ENCODE results near the gene OBP2A.
"Not testable (repeated sequence)": the region's sequence is repeated elsewhere in the genome, so short reads cannot be mapped to it uniquely, and the experiment has no call there.

OBP2A gene

GRCh38 chr9:135526089-135526729 lies 19.7 kb upstream of the OBP2A start:
- in situ Hi-C loops (cut with HindIII; ENCODE audit: low sequenced_read_pairs): no loop called here

DNA sequence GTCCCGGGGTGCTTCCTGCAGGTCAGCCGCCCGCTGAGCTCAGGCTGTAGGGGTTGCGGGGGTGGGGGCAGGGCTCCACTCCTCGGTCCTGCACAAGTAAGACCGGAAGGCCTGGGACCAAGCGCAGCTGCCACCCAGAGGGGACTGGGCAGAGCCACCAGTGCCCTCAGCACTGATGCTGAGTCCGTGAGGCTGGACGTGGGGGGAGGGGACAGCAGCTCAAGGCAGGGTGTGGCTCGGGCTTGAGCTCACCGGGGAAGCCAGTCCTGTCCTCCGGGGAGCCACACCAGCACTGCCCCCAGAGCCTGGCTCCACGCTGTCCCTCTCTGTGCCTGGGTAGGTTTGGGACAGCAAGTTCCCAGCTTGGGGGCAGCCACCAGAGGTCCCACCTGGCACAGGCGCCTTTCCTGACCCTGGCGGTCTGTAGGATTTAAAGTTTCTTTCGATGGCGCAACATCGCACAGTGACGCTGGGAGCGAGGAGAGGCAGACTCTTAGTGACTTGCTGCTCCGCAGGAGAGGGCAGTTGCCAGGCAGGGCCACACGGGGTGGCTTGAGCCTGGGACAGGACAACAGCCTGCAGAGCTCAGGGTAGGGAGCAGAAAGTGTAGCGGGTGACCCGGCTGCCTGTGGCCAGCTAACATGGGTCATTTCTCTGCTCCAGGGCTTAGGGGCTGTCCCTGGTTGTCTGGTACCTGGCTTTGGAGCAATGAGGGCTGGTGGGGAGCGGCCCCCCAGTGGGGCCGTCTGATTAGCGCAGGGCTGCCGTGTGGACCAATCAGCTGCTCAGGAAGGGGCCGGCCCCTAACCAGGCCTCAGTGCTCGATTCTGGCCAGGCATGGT lies 19.0 kb upstream of the OBP2A start:
- in situ Hi-C loops (cut with HindIII; ENCODE audit: low sequenced_read_pairs): no loop called here

DNA sequence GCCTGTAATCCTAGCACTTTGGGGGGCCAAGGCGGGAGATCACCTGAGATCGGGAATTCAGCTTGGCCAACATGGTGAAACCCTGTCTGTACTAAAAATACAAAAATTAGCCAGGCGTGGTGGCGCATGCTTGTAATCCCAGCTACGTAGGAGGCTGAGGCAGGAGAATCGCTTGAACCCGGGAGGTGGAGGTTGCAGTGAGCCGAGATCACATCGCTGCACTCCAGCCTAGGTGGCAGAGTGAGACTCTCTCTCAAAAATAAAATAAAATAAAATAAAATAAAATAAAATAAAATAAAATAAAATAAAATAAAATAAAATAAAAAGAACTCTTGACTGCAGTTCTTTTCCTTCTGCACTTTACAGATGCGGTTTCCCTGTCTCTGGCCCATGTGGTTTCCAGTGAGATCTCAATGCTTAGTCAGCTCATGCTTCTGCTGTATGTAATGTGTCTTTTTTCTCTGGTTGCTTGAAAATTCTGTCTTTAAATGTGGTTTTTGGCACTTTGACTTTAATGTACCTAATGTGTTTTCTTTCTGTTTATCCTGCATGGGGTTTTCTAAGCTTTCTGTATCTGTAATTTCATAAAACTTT lies 17.0 kb upstream of the OBP2A start:
- in situ Hi-C loops (cut with HindIII; ENCODE audit: low sequenced_read_pairs): not testable (repeated sequence)

DNA sequence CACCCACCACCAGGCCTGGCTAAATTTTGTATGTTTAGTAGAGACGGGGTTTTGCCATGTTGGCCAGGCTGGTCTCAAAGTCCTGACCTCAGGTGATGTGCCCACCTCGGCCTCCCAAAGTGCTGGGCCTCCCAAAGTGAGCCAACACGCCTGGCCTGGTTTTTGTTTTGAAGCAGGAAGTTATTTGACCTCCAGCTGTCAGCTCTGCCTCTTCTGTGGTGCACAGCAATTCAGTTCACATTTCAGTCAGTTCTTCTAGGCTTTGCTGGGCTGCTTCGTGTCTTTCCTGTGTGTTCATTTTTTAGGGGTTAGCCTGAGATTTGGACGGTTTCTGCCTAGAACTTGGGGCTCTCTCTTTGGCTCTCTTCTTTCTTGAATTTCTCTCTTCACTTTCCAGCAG lies 15.8 kb upstream of the OBP2A start:
- in situ Hi-C loops (cut with HindIII; ENCODE audit: low sequenced_read_pairs): no loop called here

DNA sequence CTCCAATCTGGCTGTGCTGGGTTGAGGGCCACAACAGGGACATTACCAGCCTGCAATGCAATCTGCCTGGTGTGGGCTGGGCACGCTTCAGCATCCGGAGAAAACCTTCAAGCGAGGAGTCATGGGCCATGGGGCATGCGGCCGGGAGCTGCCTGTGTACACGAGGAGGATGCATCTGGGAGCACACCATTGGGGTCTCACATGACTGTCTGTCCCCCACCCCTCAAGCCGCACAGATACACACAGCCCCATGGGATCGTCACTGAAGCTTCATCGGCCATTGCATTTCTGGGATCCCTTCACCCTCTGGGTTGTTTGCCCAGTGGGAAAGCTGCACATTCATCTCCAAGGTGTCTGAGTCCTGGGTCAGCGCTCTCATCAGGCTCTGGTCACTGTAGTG lies 14.8 kb upstream of the OBP2A start:
- in situ Hi-C loops (cut with HindIII; ENCODE audit: low sequenced_read_pairs): no loop called here

DNA sequence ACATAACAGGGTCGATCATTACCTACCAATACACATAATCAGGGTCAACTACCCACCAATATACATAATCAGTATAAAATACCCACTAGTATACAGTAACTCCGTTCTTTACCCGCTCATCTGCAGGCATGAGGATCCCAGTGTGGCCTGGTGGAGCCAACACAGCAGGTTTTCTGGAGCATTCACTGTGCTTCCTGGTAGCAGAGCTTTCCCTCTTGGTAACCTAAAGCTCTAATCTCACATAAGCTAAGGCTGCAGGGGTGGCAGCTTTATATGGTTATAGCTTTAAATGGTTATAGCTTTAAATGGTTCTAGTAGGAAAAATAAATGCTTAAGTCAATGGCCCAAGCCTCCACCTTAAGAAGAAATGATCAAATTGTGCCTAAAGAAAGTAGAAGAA lies 12.8 kb upstream of the OBP2A start:
- in situ Hi-C loops (cut with HindIII; ENCODE audit: low sequenced_read_pairs): no loop called here

GRCh38 chr9:135533674-135534073 lies 12.3 kb upstream of the OBP2A start:
- in situ Hi-C loops (cut with HindIII; ENCODE audit: low sequenced_read_pairs): no loop called here

DNA sequence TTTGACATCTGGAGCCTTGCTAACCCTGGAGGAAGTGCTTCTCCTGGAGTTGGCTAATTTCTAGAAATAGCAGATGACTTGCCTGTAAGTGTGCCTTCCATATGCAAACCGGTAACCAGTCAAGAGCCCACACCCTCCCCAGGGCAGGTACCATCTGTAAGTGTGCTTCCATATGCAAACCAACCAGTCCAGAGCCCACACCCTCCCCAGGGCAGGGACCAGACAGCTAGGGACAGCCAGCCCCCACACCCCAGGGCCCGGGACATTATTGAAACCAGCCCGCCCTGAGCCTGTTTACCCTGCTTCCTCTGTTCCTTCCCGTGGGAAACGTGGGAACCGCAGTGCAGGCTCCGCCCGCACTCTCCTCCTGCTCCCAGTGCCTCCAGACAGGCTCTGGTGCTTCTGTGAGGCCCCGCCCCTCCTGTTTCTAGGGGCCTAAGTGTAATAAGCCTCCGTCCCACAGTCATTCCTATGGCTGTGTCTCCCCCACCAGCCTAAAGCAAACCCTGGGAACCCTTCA lies 11.7 kb upstream of the OBP2A start:
- in situ Hi-C loops (cut with HindIII; ENCODE audit: low sequenced_read_pairs): not testable (repeated sequence)

DNA sequence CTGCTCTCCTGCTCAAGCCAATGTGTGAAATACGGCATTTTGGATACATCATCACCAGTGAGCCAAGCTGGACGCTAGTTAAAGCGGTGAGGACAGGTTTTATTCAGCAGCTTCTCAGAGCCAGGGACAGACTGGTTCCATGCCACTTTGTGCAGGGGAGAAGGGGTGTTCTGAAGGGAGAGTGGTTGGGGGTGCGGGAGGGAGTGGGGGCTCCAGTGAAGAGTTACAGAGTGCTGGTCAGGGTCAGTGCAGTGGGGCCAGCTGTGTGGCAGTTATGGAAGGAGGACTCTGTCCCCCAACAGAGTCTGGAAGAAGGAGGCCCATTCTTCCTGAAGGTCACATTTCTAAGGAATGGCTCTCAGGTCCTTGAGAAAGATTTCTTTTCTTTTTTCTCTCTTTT lies 11.1 kb upstream of the OBP2A start:
- in situ Hi-C loops (cut with HindIII; ENCODE audit: low sequenced_read_pairs): not testable (repeated sequence)

DNA sequence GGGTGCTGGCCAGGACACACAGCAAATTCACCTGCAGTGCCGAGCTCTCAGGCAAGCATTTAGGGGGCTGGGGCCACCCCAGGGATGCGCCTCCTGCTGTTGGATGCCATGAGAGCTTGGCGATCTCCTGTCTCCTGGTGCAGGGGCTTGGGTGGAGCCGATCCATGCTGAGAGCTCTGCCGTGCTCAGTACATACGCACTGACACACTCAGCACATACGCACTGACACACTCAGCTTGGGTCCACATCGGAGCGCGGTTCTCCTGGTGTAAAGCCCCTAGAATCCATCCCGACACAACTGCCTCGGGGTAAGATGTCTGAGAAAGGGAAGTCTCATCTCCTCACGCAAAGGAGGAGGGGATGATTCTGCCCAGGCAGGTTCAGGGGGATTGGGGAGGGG lies 10.3 kb upstream of the OBP2A start:
- in situ Hi-C loops (cut with HindIII; ENCODE audit: low sequenced_read_pairs): not testable (repeated sequence)

DNA sequence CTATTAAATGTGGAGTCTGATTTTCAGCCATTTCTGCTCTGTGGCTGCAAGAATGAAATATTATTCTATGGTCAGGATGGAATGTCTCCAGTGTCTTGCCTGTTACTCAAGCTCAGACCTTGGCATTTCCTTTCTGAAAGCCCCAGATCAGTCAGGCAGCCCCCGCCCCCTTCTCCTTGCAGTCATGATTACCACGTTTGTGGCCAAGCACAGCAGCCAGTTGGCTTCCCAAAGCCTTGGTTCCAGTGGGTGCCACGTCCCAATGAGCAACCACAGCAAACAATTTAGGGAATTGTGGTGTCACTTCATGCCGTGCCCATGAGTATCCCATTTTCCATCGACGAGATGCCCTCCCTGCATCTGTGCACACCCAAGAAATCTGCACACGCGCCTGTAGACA lies 9.7 kb upstream of the OBP2A start:
- in situ Hi-C loops (cut with HindIII; ENCODE audit: low sequenced_read_pairs): no loop called here

- in situ Hi-C loops (cut with HindIII; ENCODE audit: low sequenced_read_pairs): not testable (repeated sequence)
These were observed 2.5 kb upstream of the OBP2A start for GRCh38 chr9:135543262-135543894.

- in situ Hi-C loops (cut with HindIII; ENCODE audit: low sequenced_read_pairs): no loop called here
These were observed 818 bp upstream of the OBP2A start for GRCh38 chr9:135544981-135545635.

GRCh38 chr9:135546792-135547617 lies 1.1 kb downstream of the OBP2A start:
- in situ Hi-C loops (cut with HindIII; ENCODE audit: low sequenced_read_pairs): not testable (repeated sequence)

DNA sequence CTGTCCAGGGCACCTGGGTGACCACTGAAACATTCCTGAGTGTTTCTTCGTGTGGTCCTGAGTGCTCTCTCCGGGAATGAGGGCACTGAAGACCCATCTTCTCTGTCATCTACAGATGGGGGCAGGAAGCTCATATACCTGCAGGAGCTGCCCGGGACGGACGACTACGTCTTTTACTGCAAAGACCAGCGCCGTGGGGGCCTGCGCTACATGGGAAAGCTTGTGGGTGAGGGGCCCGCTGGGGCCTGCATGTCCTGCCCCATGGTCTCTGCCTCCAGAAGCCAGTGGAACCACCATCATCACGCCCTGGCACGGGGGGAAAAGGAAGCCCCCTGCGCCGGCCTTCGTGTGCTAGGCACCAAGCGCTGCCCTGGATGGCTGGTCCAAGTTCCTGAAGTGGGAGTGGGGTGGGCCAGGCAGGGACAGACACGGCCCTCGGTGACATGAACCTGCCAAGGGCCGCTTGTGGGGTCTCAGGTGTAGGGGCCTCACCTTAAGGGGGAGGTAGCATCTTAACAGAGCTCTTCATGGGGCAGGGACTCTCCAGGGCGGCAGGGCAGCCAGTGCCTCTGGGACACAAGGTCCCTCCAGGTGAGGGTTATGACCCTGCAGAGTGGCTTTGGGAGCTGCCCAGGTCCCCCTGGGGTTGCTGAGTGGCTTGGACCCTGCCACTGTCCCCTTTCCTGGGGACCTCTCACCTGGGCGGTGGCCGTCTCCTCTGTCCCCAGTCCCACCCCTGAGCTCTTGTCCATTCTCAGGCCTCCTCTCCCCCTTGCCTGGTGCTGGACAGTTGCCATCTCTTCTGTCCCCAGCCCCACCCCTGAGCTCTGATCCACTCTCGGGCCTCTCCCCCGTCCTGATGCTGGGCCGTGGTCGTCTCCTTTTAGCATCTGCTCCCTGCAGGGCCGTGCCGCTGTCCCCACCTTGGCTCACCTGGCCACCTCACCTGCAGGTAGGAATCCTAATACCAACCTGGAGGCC lies 2.1 kb downstream of the OBP2A start:
- in situ Hi-C loops (cut with HindIII; ENCODE audit: low sequenced_read_pairs): no loop called here

DNA sequence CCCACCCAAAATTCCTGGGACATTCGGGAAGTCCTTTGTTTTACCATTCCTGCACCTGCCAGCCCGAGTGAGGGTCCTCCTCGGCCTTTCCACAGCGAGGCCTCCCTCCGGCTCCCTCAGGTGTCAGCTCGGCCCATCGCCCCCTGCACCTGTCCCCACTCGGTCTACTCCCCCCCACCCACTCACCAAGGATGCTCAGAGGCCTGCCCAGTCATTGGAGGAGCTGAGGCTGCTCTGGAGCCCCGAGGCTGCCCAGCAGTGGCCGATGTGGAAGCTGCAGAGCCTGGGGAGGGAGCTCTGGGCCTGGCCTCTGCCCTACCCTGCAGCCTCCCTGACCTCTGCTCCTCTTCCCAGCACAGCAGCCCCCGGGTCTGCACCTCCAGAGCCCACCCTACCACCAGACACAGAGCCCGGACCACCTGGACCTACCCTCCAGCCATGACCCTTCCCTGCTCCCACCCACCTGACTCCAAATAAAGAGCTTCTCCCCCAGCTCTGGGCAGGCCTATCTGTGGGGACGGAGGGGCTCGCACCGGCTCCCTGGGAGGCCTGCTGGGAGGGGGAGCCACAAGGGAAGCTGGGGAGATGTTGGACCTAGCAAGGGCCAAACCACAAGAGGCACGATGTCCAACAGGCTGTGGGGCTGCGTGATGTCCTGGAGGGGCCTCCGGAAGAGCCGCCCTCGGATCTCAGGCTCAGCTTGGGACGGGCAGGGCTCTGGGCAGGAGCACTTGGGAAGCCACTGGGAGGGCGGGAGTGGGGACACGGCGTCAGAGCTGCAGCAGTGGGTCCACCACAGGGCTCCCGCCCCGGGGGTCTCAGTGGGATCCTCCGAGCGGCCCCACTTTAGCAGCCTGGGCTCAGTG lies 3.8 kb downstream of the OBP2A start:
- in situ Hi-C loops (cut with HindIII; ENCODE audit: low sequenced_read_pairs): not testable (repeated sequence)

DNA sequence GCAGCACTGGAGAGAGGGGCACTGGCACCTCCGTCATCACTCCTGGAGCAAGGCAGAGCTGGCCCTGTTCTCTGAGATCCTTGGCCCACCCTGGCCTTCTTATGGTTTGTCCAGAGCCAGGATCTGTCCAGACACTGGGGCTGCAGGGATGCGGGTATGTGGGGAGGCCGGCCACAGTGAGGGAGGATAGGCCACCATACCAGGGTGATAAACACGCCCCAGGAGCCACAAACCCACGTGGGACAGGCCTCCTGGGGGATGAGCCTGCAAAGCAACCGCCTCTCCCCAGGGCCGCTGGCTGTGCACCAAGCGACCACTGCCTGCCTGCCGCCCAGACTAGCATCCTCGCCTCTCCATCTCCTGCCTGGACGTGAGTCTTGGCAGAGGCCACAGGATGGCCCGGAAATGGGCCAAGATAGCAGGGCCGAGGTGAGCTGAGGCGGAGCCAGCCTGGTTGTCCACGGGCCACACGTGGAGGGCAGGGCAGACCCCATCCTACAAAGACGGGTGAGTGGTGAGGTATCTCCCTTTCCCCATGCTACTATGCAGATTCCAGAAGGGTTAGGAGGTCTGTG lies 4.5 kb downstream of the OBP2A start:
- in situ Hi-C loops (cut with HindIII; ENCODE audit: low sequenced_read_pairs): no loop called here

GRCh38 chr9:135551031-135551430 lies 5.1 kb downstream of the OBP2A start:
- in situ Hi-C loops (cut with HindIII; ENCODE audit: low sequenced_read_pairs): no loop called here
